HG03439 (cell line): Measurements from ENCODE around the gene ZMYM1.
"Not testable (repeated sequence)": the region's sequence is repeated elsewhere in the genome, so short reads cannot be mapped to it uniquely, and the experiment has no call there.

Experiments
- ATAC-seq: cut with Tn5 transposase; IDR thresholded peaks from one replicate; pipeline ENCODE4 v1.9.1; 2021; ENCODE audit warnings: mild to moderate bottlenecking, moderate library complexity; ENCODE audit not compliant: unreplicated experiment

The ZMYM1 gene

DNA sequence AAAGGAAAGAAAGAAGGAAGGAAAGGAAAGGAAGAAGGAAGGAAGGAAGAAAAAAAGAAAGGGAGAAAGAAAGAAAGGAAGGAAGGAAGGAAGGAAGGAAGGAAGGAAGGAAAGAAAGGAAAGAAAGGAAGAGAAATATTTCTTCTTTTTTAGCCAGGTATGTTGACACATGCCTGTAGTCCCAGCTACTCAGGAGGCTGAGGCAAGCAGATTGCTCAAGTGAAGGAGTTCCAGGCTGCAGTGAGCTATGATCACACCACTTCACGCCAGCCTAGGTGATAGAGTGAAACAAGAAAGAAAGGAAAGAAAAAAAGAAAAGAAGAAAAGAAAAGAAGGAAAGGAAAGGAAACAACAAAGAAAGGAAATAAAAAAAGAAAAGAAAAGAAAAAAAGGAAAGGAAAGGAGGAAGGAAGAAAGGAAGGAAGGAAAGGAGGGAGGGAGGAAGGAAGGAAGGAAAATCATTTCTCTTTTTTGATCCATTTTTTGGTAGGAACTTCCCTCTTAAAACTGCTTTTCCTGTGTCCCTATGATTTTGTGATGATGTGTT is 5.8 kb upstream of the ZMYM1 start:
- no peak for ATAC-seq

DNA sequence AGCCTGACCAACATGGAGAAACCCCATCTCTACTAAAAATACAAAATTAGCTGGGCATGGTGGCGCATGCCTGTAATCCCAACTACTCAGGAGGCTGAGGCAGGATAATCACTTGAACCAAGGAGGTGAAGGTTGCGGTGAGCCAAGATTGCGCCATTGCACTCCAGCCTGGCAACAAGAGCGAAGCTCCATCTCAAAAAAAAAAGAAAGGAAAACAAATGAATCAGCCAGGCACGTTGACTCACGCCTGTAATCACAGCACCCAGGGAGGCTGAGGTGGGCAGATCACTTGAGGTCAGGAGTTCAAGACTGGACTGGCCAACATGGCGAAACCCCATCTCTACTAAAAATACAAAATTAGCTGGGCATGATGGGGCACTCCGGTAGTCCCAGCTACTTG is 2.8 kb upstream of the ZMYM1 start:
- ATAC-seq = not testable (repeated sequence)

DNA sequence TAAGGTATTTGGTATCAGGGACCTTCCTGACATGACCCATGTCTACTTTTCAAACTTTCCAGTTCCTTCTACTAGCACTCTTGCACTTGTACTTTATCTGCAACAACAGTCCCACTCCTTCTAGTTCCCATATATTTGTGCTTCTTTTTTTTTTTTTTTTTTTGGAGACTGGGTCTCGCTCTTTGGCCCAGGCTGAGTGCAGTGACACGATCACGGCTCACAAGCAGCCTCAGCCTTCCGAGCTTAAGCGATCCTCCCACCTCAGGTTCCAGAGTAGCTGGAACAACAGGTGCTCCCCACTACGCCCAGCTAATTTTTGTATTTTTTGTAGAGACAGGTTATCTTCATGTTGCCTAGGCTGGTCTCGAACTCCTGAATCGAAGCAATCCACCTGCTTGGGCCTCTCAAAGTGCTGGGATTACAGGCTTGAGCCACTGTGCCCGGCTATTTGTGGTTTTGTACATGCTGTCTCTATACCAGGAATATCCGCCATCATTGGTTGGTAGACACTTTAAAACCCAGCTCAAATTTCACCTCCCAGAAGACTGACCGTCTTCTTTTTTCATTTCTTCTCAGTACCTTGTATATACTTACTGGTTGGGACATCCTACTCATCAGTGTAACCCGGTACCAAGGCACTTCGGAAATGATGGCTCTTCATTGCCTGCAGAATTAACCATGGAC is 1.1 kb downstream of the ZMYM1 start:
- no peak for ATAC-seq

DNA sequence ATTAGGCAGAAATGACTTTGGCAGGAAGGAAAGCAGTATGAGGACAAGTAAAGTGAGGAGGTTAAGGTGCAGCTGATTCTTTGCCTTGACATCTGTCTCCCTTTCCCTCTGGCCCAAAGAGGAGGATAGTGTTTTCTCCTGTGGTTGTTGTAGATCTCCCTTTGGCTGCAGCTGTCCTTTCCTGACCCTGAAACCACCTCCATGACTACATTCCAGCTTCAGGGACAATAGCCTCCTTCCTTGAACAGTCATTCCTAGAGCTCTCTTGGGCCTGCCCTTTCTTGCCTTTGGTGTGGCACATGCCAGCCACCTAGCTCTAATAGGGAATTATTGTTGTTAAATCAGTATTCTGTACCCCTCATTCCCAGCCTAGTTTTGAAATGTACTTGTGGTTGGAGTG is 6.2 kb downstream of the ZMYM1 start:
- ATAC-seq = no peak

DNA sequence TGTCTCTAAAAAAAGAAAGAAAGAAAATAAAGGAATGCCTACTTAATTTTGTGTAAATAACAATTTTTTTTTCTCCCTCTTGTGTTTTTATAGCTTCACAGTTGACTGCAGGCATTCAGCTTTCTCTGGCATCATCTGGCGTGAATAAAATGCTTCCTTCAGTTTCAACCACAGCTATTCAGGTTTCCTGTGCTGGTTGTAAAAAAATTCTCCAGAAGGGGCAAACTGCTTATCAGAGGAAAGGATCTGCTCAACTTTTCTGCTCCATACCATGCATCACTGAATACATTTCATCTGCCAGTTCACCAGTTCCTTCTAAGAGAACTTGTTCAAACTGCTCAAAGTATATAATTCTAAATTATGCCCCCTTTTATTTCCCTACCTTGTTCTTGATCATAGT is 18.0 kb downstream of the ZMYM1 start:
- no peak for ATAC-seq

DNA sequence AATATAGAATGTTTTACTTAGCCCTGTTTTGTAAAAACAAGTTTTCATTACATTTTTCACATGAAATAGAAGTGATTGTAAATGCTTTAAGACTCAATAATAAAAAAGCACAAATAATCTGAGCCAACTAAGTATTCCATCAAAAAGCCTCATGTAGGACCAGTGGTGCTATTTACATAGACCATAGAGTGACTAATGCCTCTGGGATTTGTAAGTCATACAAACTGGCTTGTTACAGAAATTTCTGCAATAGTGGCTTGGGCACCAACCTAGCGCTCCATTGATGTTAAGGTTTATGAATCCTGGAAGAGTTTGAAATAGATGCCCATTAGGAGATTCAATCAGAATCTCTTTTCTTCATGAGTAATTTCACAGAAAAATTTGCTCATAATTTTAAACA is 31.9 kb downstream of the ZMYM1 start:
- no peak for ATAC-seq

DNA sequence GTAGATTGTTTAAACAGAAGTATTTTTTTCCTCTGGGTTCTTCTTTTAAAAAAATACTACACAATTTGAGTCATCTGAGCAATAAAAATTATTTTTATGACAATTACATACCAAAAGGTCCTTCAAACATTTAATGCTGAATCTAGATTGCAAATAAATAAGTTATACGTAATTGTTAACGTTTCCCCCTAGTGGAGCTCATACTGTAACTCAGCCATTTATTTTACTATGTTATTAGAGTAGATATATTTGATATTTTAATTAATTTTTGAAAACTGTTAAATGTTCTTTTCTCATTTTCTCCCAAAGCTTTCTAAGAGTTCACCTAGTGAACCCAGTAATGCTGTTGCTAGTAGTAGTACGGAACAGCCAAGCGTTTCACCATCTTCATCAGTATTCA is 33.5 kb downstream of the ZMYM1 start:
- no peak for ATAC-seq

DNA sequence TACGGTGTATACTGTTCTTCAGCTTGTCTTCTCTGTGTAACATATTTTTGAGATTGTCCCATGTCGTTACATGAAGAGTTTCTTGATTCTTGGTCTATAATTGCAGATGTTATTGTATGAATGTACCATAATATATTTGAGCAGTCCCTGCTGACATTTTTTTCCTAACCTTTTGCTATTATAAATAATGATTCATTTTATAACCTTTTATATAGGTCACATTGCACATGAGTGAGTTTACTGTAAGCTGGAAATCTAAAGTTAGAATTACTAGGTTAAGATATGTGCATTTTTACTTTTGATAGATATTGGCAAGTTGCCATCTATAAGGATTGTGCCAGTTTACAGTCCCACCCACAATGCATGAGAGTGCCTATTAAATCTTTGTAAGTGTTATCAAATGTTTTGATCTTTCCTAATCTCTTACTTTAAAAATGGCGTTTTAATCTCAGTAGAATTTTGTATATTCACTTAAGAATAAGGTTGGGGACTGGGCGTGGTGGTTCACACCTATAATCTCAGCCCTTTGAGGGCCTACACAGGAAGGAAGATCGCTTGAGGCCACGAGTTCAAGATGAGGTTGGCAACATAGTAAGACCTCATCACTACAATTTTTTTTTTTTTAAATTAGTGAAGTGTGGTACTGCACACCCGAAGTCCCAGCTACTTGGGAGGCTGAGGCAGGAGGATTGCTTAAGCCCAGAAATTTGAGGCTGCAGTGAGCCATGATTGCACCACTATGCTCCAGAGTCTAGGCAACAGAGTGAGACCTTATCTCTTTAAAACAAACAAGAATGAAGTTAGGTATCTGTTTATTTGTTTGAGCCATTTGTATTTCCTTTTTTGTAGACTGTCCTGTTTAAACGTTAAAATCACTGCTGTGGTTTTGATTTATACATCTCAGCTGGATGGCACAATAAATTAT is 36.5 kb downstream of the ZMYM1 start:
- no peak for ATAC-seq

DNA sequence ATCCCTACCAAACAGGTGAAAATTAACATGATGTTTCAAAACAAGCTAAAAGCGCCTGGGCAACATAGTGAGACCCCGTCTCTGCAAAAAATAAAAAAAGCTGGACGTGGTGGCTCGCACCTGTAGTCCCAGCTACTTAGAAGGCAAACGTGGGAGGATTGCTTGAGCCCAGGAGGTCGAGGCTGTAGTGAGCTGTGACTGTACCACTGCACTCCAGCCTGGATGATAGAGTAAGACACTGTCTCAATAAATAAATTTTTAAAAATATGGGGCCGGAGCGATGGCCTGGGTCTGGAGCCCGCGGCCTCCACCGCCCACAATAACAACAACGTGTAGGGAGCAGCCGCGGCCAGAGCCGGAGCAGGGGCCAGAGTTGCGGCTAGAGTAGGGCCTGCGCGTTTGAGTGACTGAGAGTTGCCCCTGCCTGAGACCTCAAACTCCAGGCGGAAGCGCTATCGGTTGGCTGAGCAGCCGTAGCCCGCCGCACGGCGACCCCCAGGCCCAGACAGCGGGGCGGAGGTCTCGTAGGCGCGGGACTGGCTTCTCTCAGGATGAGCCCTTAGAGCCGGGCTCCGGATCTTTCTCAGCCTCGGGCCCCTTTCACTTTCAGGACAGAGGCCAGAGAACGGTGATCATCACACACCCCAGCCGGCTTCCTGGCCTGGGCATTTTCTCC is 41.4 kb downstream of the ZMYM1 start:
- ATAC-seq = no peak

DNA sequence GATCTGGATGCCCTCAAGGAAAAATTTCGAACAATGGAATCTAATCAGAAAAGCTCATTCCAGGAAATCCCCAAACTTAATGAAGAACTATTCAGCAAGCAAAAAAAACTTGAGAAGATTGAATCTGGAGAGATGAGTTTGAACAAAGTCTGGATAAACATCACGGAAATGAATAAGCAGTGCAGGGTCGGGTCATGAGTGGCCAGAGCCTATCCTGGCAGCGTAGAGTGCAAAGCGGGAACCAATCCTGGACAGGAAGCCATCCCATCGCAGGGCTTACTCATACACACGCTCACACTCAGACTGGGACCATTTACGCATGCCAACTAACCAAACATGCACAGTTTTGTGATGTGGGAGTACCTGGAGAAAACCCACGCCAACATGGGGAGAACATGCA is 43.1 kb downstream of the ZMYM1 start:
- no peak for ATAC-seq

DNA sequence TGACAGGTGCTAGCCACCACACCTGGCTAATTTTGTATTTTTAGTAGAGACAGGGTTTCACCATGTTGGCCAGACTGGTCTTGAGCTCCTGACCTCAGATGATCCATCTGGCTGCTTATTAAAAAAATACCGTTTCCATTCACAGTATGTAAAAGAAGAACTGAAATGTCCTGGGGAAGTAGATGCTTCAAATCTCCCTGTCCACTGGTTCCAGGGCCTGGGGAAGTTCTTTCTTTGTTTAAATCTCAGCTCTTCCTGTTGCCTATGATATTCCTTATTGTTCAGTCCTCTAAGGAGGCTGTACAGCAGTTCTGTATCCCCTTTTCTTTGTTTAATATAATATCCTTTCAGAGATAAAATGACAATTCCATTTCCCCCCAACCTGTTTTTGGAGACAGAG is 47.4 kb downstream of the ZMYM1 start:
- ATAC-seq = no peak

DNA sequence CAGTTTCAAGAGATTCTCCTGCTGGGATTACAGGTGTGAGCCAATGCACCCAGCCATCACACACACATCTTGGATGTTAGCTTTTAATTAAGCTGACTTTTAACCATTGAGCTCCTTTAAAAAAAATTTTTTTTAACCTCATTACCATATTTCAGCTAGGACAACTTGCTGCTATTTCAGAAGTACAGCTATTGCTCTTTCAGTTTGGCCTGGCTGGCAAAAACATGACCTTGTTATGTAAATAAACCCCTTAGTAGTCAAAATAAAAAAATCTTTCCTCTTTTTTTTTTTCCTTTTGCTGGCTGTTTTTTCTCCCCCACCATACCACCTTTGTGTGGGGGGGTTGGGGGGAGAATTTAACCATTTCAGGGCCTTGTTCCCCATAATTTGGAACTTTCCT is 49.9 kb downstream of the ZMYM1 start:
- ATAC-seq = no peak

DNA sequence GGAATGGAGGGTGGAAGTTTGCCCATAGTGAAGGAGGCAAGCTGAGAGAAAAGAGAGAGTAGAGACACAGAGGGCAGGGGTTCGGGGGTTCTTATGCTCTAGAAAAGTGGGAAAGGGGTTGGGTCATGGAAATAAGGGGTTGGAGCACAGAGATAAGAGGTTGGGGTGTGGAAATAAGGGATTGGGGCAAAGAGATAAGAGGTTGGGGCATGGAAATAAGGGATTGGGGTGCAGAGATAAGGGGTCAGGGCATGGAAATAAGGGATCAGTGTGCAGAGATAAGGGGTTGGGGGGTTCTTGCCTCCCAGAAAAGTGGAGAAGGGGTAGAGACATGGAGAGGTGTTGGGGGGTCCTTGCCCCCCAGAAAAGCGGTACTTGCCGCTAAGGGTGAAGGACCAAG is 57.6 kb downstream of the ZMYM1 start:
- ATAC-seq = no peak

DNA sequence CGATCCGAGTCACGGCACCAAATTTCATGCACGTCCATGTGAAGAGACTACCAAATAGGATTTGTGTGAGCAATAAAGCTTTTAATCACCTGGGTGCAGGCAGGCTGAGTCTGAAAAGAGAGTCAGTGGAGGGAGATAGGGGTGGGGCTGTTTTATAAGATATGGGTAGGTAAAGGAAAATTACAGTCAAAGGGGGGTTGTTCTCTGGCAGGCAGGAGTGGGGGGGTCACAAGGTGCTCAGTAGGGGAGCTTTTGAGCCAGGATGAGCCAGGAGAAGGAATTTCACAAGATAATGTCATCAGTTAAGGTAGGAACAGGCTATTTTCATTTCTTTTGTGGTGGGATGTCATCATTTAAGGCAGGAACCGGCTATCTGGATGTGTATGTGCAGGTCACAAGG is 58.4 kb downstream of the ZMYM1 start:
- ATAC-seq = not testable (repeated sequence)

DNA sequence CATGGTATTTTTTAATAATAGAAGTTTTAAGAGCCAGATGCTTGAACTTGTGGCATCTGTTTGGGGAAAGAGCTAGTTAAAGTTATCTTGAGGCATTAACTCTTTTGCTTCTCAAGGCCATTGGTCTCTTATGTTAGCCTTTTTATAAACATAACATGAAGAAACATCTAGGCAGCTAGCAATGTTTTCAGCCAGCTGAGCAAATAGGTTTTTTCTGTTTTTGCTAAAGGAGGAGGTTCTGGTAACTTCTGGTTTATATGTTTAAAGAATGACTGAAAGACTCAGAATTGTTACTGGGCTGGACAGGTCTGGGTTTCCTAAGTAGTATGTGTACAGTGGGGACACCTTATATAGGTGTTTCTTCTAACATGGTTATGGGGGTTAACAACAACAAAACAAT is 63.1 kb downstream of the ZMYM1 start:
- ATAC-seq = not testable (repeated sequence)

DNA sequence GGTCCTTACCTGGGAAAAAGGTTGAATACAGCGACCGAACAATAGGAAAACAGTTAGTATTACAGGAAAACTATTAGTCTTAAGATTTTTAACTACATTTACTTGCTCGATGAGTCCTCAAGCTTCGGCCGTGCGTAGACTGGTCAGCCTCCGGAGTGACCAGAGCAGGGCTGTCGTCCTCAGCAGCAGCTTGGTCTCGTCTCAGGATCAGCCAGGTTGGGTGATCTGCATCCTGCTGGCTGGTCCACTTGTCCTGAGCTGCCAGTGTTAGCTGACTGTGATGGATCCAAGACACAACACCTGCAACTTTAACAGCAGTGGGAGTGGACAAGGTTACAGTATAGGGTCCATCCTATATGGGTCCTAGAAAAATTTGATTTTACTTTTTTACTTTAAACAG is 63.5 kb downstream of the ZMYM1 start:
- ATAC-seq = not testable (repeated sequence)

DNA sequence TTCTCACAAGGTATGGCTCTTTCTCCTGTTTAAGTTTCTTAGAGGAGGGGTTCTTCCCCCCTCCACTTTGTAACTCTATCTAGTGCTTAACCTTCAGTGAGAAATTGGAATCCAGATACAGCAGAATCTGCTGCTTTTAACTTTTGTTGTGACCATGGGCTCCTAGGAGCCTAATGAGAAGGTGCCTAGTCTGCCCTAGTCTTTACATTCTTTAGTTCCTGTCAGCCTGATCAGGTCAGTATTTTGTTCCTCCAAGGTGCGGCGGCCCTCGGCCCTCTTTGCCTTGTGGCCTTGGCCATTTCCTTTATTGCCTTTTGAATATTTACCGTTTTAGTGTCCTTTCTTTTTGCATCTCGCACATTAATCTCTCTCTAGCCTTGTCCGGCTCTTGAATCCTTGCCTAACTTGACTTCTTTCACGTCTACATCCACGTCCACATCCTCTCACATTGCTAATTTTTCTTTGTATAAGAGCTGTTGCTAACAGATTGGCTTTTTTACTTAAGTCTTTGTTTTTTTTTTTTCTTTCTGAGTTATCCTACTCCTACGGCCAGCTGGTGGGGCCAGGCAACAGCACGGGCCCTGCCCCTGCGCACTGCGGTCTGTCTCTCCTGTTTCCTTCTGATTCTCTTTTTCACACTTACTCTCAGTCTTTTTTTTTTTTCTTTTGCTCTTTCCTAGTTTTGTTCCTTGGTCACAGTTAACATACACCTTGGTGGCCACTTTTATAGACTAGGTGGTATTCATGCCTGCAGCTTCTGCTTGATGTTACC is 64.7 kb downstream of the ZMYM1 start:
- ATAC-seq = no peak

DNA sequence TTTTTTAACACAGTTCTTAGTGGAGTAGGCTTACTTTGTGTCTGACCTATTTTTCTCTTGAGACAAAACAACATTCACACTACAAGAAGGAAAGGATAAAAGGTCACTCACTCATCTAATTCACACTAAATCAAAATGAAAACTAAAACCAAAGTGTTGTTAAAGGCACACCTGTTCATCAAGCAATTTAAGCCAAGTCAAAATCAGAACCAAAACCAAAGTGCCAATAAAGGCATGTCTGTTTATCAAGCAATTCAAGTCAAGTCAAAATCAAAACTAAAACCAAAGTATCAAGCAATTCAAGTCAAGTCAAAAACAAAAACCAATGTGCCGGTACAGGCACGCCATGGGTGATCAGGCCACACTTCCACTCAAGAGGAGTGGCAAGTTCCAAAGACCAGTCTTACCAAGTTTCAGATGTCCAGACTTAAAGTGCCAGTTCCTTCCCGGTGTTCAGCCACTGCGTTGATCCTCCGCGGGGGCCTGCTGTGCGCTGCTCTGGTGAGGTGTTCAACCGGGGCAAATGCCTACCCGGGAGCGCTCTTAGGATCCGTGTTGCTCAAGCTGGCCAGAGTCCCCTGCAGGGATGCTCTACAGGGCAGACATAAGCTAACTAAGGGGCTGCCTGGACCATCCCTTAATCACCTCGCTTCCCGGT is 66.8 kb downstream of the ZMYM1 start:
- not testable (repeated sequence) for ATAC-seq

DNA sequence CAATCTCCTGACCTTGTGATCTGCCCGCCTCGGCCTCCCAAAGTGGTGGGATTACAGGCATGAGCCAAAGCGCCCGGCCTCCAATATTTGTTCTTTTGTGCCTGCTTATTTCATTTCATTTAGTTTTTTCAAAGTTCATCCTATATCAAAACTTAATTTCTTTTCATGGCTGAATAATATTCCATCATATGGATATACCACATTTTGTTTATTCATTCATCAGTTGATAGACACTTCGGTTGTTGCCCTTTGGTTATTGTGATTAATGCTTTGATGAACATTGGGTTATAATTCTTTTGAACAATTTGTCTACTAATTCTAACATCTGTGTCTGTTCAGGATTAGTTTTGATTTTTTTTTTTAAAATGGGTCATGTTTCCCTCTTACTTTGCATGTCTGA is 72.0 kb downstream of the ZMYM1 start:
- no peak for ATAC-seq

DNA sequence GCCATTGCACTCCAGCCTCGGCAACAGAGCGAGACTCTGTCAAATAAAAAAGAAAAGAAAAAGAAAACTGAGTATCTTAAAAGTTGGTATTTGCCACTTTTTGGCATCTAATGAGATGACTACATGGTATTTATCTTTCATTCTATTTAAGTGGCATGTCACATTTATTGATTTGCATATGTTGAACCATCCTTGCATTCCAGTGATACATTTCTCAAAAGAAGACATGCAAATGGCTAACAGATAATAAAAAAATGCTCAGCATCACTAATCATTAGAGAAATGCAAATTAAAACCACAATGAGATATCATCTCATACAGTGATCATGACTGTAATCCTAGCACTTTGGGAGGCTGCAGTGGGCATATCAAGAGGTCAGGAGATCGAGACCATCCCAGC is 85.7 kb downstream of the ZMYM1 start:
- ATAC-seq = no peak
